IMR-90 (cell line): ENCODE measurements around the gene TNNC1. TPM values are rescaled to one million over a fixed set of nuclear protein-coding genes. Genes with fewer than 3 reads are reported as not detected.

Experiments
- ATAC-seq: fragments of 200-7000 bp; cut with Tn5 transposase; 2 replicates; pipeline ENCODE4 v1.9.1; 2020; ENCODE audit warnings: low read depth, mild to moderate bottlenecking, moderate library complexity
- BruUV-seq: library from RNA; stranded (reverse); fragments of 400-500 nt; replicated peaks from 2 replicates; lab custom pipeline; 2021; lab: Mats Ljungman, UMichigan
- CTCF ChIA-PET: fragments of 300-600 bp; formaldehyde crosslinking; extraction: SDS; loops from one replicate; lab custom pipeline; 2021; ENCODE audit warnings: antibody characterized with exemption; lab: Yijun Ruan, JAX
- POLR2A ChIA-PET: fragments of 300-600 bp; sonication (Branson Sonifier 250); formaldehyde crosslinking; loops from one replicate; lab custom pipeline; 2022; ENCODE audit warnings: antibody characterized with exemption; ENCODE audit not compliant: unreplicated experiment; lab: Charles Lee
- DNase-seq: peaks from one replicate; pipeline ENCODE4 v3.0.0; 2013
- H2AFZ ChIP-seq: replicated peaks from 2 replicates; pipeline ENCODE3; 2013; ENCODE audit warnings: low read length, mild to moderate bottlenecking; ENCODE audit not compliant: poor library complexity
- H2AK5ac ChIP-seq: 2 replicates; pipeline ENCODE4 v1.6.1; 2013; ENCODE audit warnings: low read depth, low read length, inconsistent platforms
- H2AK9ac ChIP-seq: replicated peaks from 2 replicates; pipeline ENCODE3; 2013; ENCODE audit warnings: mild to moderate bottlenecking, low read depth, low read length, moderate library complexity; ENCODE audit not compliant: poor library complexity
- H2BK120ac ChIP-seq: 2 replicates; pipeline ENCODE4 v1.6.1; 2013; ENCODE audit warnings: low read depth, low read length, inconsistent platforms
- H2BK15ac ChIP-seq: 3 replicates; pipeline ENCODE4 v1.6.1; 2013; ENCODE audit warnings: low read depth, low read length, inconsistent platforms
- H2BK20ac ChIP-seq: 2 replicates; pipeline ENCODE4 v1.6.1; 2013; ENCODE audit warnings: low read depth, mild to moderate bottlenecking, inconsistent platforms, low read length, moderate library complexity
- H2BK5ac ChIP-seq: 2 replicates; pipeline ENCODE4 v1.6.1; 2013; ENCODE audit warnings: mild to moderate bottlenecking, low read depth, low read length, inconsistent platforms; ENCODE audit not compliant: poor library complexity, severe bottlenecking
- H3K14ac ChIP-seq: replicated peaks from 2 replicates; pipeline ENCODE4 v1.6.1; 2013; ENCODE audit warnings: low read depth, low read length, inconsistent platforms
- H3K18ac ChIP-seq: 2 replicates; pipeline ENCODE4 v1.6.1; 2013; ENCODE audit warnings: low read depth, low read length, control low read depth
- H3K23ac ChIP-seq: 2 replicates; pipeline ENCODE4 v1.6.1; 2013; ENCODE audit warnings: low read depth, low read length, inconsistent platforms
- H3K27ac ChIP-seq: 2 replicates; pipeline ENCODE4 v1.5.1; 2013; ENCODE audit warnings: mild to moderate bottlenecking, control low read depth, low read length; ENCODE audit not compliant: insufficient read depth
- H3K27me3 ChIP-seq: 2 replicates; pipeline ENCODE4 v1.6.1; 2013; ENCODE audit warnings: low read length; ENCODE audit not compliant: control insufficient read depth, insufficient read depth
- H3K36me3 ChIP-seq: 2 replicates; pipeline ENCODE4 v1.6.1; 2013; ENCODE audit warnings: low read length, mixed read lengths; ENCODE audit not compliant: control insufficient read depth, insufficient read depth
- H3K4ac ChIP-seq: 2 replicates; pipeline ENCODE4 v1.6.1; 2013; ENCODE audit warnings: low read depth, low read length, inconsistent platforms
- H3K4me1 ChIP-seq: 2 replicates; pipeline ENCODE4 v1.6.1; 2013; ENCODE audit warnings: low read length, mixed read lengths; ENCODE audit not compliant: control insufficient read depth, insufficient read depth
- H3K4me2 ChIP-seq: 2 replicates; pipeline ENCODE4 v1.6.1; 2013; ENCODE audit warnings: low read depth, mild to moderate bottlenecking, control low read depth, low read length, moderate library complexity
- H3K4me3 ChIP-seq: 2 replicates; pipeline ENCODE4 v1.5.1; 2013; ENCODE audit warnings: low read depth, mild to moderate bottlenecking, control low read depth, low read length, moderate library complexity; ENCODE audit not compliant: insufficient read depth
- H3K56ac ChIP-seq: 2 replicates; pipeline ENCODE4 v1.6.1; 2013; ENCODE audit warnings: low read length, inconsistent platforms; ENCODE audit not compliant: insufficient read depth; ENCODE audit errors: extremely low read depth
- H3K79me1 ChIP-seq, 2 experiments: 2 replicates each; pipeline ENCODE4 v1.6.1; 2013; ENCODE audit warnings: low read length in 2 of 2, inconsistent platforms in 1 of 2, low read depth in 1 of 2
- H3K9ac ChIP-seq: 2 replicates; pipeline ENCODE4 v1.6.1; 2013; ENCODE audit warnings: low read depth, low read length, control low read depth
- H3K9me1 ChIP-seq: 2 replicates; pipeline ENCODE4 v1.6.1; 2013; ENCODE audit warnings: low read length, inconsistent platforms; ENCODE audit not compliant: insufficient read depth
- H3K9me3 ChIP-seq: 2 replicates; pipeline ENCODE4 v1.6.1; 2013; ENCODE audit warnings: low read length; ENCODE audit not compliant: control insufficient read depth, insufficient read depth
- H4K20me1 ChIP-seq: 2 replicates; pipeline ENCODE4 v1.6.1; 2013; ENCODE audit warnings: low read length, inconsistent platforms; ENCODE audit not compliant: insufficient read depth
- H4K5ac ChIP-seq: 2 replicates; pipeline ENCODE4 v1.6.1; 2013; ENCODE audit warnings: mild to moderate bottlenecking, low read depth, low read length, control low read depth
- H4K8ac ChIP-seq, 2 experiments: 2 replicates each; pipeline ENCODE4 v1.6.1; 2013; ENCODE audit warnings: low read depth in 2 of 2, low read length in 2 of 2, control low read depth in 1 of 2, inconsistent platforms in 1 of 2
- H4K91ac ChIP-seq: 2 replicates; pipeline ENCODE4 v1.6.1; 2013; ENCODE audit warnings: low read depth, low read length, inconsistent platforms; ENCODE audit not compliant: insufficient read depth
- BHLHE40 ChIP-seq: fragments of 150-350 bp; IDR thresholded peaks from 2 replicates; pipeline ENCODE4 v1.6.1; 2016; ENCODE audit warnings: mild to moderate bottlenecking, low read depth, low read length
- MAFK ChIP-seq: IDR thresholded peaks from 2 replicates; pipeline ENCODE4 v1.6.1; 2012; ENCODE audit warnings: low read depth, low read length, improper control_type of control experiment
- MAZ ChIP-seq: IDR thresholded peaks from 2 replicates; pipeline ENCODE4 v1.6.1; 2012; ENCODE audit warnings: low read depth, mild to moderate bottlenecking, low read length, improper control_type of control experiment, moderate library complexity, borderline replicate concordance
- RCOR1 ChIP-seq: IDR thresholded peaks from 2 replicates; pipeline ENCODE4 v1.6.1; 2012; ENCODE audit warnings: mild to moderate bottlenecking, low read length, improper control_type of control experiment; ENCODE audit not compliant: insufficient replicate concordance
- SMC3 ChIP-seq: fragments of 150-350 bp; IDR thresholded peaks from 2 replicates; pipeline ENCODE4 v1.6.1; 2016; ENCODE audit warnings: low read depth, mild to moderate bottlenecking, antibody characterized with exemption, low read length, moderate library complexity
- WGBS, 2 experiments: methylation state at CpG; one replicate each; pipeline versions ENCODE4 v1.1.5 to v1.1.7; 2013; ENCODE audit warnings: missing lambda C conversion rate in 2 of 2; ENCODE audit not compliant: insufficient read length in 1 of 2; ENCODE audit errors: extremely low coverage in 2 of 2; 5-methylcytosine and 5-hydroxymethylcytosine counted together
- dilution Hi-C: fragments of 300-500 bp; cut with HindIII; formaldehyde crosslinking; loops from one replicate; pipeline ENCODE4 v1.14.3; 2018; ENCODE audit warnings: low sequenced_read_pairs; ENCODE audit not compliant: unreplicated experiment
- in situ Hi-C: fragments of 300-500 bp; cut with MboI; formaldehyde crosslinking; loops from 3 replicates; pipeline ENCODE4 v1.14.3; 2019; ENCODE audit warnings: low sequenced_read_pairs, inconsistent platforms, mixed read lengths
- intact Hi-C: fragments of 100-400 bp; cut with micrococcal nuclease; formaldehyde crosslinking; loops from 2 replicates; pipeline ENCODE4 v1.10.0; 2022
- polyA plus RNA-seq, 3 experiments: library from polyadenylated mRNA; depleted of rRNA; stranded (reverse); fragments of >200 nt; gene quantifications; 2 replicates each; pipeline ENCODE4 v1.2.3, GENCODE V29; 2012; ENCODE audit warnings: low replicate concordance in 1 of 3
- total RNA-seq: library from RNA; depleted of rRNA; stranded (reverse); fragments of >200 nt; gene quantifications from 2 replicates; pipeline ENCODE4 v1.2.3, GENCODE V29; 2012
- TF ChIP-seq, protein P1 (sequence below): conservative IDR thresholded peaks from 2 replicates; pipeline ENCODE4 v1.5.1; 2012; ENCODE audit warnings: mild to moderate bottlenecking, low read depth, low read length, improper control_type of control experiment

TNNC1 gene
- total and polyA plus RNA-seq, 2 of the 4 experiments (the other 2 are of a cell fraction), result 1.3 to 4.6 TPM

DNA sequence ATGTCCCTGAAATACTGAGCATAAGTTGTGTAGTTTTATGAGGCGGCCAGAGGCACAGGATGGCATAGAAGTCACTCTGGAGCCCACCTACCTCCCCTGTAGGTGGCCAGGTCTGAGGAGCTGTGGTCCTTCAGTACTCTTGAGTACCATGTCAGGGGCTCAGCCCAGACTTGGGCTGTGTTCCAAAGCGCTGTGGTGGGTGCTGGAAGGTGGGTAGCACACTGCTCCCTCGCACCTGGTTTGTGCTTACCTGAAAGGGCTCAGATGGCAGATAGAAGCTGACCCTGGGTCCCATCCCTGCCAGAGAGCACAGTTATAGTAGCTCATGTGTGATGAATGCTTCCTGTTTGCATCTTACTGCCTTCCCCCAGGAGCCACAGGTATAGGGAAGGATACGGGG is 17.1 kb upstream of the TNNC1 start:
- no peak for DNase-seq
- no TSS peak for BruUV-seq
- intact Hi-C loops (loop anchor here (5.0 kb wide), 1 partner anchor 211 kb away; no protein-coding TSS in a partner anchor), in situ Hi-C loops (no loop called here), dilution Hi-C loops (no loop called here)
- Histone ChIP-seq H3K9me1 (peaks cover 5% of the 10 kb centered on the region), H2BK120ac (no peak overlapping the region), H3K27me3 (no peaks in the 10 kb centered on the region), H3K14ac (no peak overlapping the region), H3K9ac (no peak overlapping the region), H3K4me2 (no peak overlapping the region), H2BK5ac (no peak overlapping the region), H2BK20ac (no peak overlapping the region), H3K79me1 (peaks cover 46 to 67% of the 10 kb centered on the region in 2 experiments), H3K27ac (no peak overlapping the region), H2BK15ac (no peak overlapping the region), H3K18ac (no peak overlapping the region), H3K4me3 (no peak overlapping the region), H3K4ac (no peak overlapping the region), H3K4me1 (peaks cover 6% of the 10 kb centered on the region; the same call in 1 of the 2 replicates), H2AFZ (peak overlapping the region; percentile 10), H2AK5ac (no peak overlapping the region), H4K8ac (no peak overlapping the region), H2AK9ac (no peak overlapping the region), H4K91ac (no peak overlapping the region), H3K9me3 (no peaks in the 10 kb centered on the region), H4K20me1 (peaks cover 50% of the 10 kb centered on the region), H4K5ac (no peak overlapping the region), H3K36me3 (peaks cover 51% of the 10 kb centered on the region), H3K56ac (no peak overlapping the region), H3K23ac (no peak overlapping the region)
- CTCF ChIA-PET, result interaction anchor here (0.8 kb wide), 1 partner anchor 9 kb away, joined by 3 read pairs; no protein-coding TSS in a partner anchor
- WGBS, 2 experiments, result 76% methylated on average over 2 of the region's 4 CpGs; no CpG with 5 or more reads in 1 of the 2 experiments
- POLR2A ChIA-PET, result no interaction called here
- no peak for ATAC-seq
- TF ChIP-seq MAZ, result no peak
- TF ChIP-seq, protein P1, sequence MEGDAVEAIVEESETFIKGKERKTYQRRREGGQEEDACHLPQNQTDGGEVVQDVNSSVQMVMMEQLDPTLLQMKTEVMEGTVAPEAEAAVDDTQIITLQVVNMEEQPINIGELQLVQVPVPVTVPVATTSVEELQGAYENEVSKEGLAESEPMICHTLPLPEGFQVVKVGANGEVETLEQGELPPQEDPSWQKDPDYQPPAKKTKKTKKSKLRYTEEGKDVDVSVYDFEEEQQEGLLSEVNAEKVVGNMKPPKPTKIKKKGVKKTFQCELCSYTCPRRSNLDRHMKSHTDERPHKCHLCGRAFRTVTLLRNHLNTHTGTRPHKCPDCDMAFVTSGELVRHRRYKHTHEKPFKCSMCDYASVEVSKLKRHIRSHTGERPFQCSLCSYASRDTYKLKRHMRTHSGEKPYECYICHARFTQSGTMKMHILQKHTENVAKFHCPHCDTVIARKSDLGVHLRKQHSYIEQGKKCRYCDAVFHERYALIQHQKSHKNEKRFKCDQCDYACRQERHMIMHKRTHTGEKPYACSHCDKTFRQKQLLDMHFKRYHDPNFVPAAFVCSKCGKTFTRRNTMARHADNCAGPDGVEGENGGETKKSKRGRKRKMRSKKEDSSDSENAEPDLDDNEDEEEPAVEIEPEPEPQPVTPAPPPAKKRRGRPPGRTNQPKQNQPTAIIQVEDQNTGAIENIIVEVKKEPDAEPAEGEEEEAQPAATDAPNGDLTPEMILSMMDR, result no peak
- TF ChIP-seq RCOR1, result no peak
- TF ChIP-seq MAFK, result no peak
- no peak for TF ChIP-seq SMC3
- TF ChIP-seq BHLHE40, result no peak
